ENCODE measurements around the gene ARV1.
"Not testable (repeated sequence)": the region's sequence is repeated elsewhere in the genome, so short reads cannot be mapped to it uniquely, and the experiment has no call there.

The ARV1 gene

GRCh38 chr1:231007535-231007934, 28.6 kb downstream of the ARV1 start:
- not testable (repeated sequence) for ATAC-seq (replicated peaks; ENCODE audit: extremely low read depth, poor library complexity, severe bottlenecking); H3K27me3 Mint-ChIP-seq; H3K27ac Mint-ChIP-seq (ENCODE audit: low read depth); H3K4me1 Mint-ChIP-seq; H3K36me3 Mint-ChIP-seq (ENCODE audit: insufficient read depth); H3K4me3 Mint-ChIP-seq; DNase-seq (ENCODE audit: low spot score in 2 of 2)
- peaks cover 23% of the 10 kb centered on the region for H3K9me3 Mint-ChIP-seq

DNA sequence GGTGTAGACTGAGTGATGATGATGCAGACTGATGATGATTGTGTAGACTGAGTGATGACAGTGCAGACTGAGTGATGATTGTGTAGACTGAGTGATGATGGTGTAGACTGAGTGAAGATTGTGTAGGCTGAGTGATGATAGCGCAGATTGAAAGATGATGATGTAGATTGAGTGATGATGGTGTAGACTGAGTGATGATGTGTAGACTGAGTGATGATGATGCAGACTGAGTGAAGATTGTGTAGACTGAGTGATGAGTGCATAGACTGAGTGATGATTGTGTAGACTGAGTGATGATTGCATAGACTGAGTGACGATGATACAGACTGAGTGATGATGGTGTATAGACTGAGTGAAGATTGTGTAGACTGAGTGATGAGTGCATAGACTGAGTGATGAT, 32.5 kb downstream of the ARV1 start:
- no peaks in the 10 kb centered on the region for H3K27me3 Mint-ChIP-seq
- no peak for ATAC-seq (replicated peaks; ENCODE audit: extremely low read depth, poor library complexity, severe bottlenecking)
- no peak overlapping the region for H3K4me3 Mint-ChIP-seq
- H3K9me3 Mint-ChIP-seq, result no peaks in the 10 kb centered on the region
- H3K27ac Mint-ChIP-seq (ENCODE audit: low read depth), result no peak overlapping the region
- no peaks in the 10 kb centered on the region for H3K4me1 Mint-ChIP-seq
- no peaks in the 10 kb centered on the region for H3K36me3 Mint-ChIP-seq (ENCODE audit: insufficient read depth)
- no peak for DNase-seq (ENCODE audit: low spot score in 2 of 2)

GRCh38 chr1:231011963-231012362, 33.1 kb downstream of the ARV1 start:
- Mint-ChIP-seq H3K9me3 (no peaks in the 10 kb centered on the region), H3K36me3 (ENCODE audit: insufficient read depth) (no peaks in the 10 kb centered on the region), H3K27me3 (no peaks in the 10 kb centered on the region), H3K27ac (ENCODE audit: low read depth) (no peak overlapping the region), H3K4me3 (no peak overlapping the region), H3K4me1 (no peaks in the 10 kb centered on the region)
- ATAC-seq (replicated peaks; ENCODE audit: extremely low read depth, poor library complexity, severe bottlenecking) (no peak), DNase-seq (ENCODE audit: low spot score in 2 of 2) (no peak)

GRCh38 chr1:231013391-231014015, 34.6 kb downstream of the ARV1 start:
- no peaks in the 10 kb centered on the region for H3K27me3 Mint-ChIP-seq
- H3K9me3 Mint-ChIP-seq, result no peaks in the 10 kb centered on the region
- no peak for ATAC-seq (replicated peaks; ENCODE audit: extremely low read depth, poor library complexity, severe bottlenecking)
- H3K27ac Mint-ChIP-seq (ENCODE audit: low read depth), result no peak overlapping the region
- no peak for DNase-seq (ENCODE audit: low spot score in 2 of 2)
- no peaks in the 10 kb centered on the region for H3K36me3 Mint-ChIP-seq (ENCODE audit: insufficient read depth)
- H3K4me3 Mint-ChIP-seq, result no peak overlapping the region
- H3K4me1 Mint-ChIP-seq, result no peaks in the 10 kb centered on the region

- Mint-ChIP-seq H3K4me1 (no peaks in the 10 kb centered on the region), H3K27ac (ENCODE audit: low read depth) (no peak overlapping the region), H3K27me3 (no peaks in the 10 kb centered on the region), H3K9me3 (no peaks in the 10 kb centered on the region), H3K4me3 (no peak overlapping the region), H3K36me3 (ENCODE audit: insufficient read depth) (no peaks in the 10 kb centered on the region)
- ATAC-seq (replicated peaks; ENCODE audit: extremely low read depth, poor library complexity, severe bottlenecking), result no peak
- DNase-seq (ENCODE audit: low spot score in 2 of 2), result no peak
Measured at GRCh38 chr1:231016234-231016633, 37.3 kb downstream of the ARV1 start.

DNA sequence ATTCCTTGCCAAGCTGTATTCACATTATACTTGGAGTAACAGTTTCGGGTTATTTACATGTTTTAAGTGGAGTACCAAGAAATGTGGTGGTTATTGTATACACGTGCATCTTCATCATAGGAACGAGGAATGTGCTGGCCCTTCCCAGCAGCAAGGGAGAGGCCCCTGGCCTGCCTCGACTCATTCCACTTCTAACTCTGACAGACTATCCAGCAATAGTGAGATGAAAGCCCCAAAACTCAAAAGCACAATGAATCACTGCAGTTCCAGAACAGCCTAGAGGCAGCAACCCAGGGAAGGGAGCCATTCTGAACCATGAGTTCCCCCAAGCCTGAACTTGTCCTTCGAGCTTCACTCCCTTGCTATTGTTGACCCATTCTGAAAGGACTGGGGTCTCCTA, 38.1 kb downstream of the ARV1 start:
- Mint-ChIP-seq H3K4me3 (no peak overlapping the region), H3K36me3 (ENCODE audit: insufficient read depth) (no peaks in the 10 kb centered on the region), H3K27ac (ENCODE audit: low read depth) (no peak overlapping the region), H3K9me3 (no peaks in the 10 kb centered on the region), H3K27me3 (no peaks in the 10 kb centered on the region), H3K4me1 (no peaks in the 10 kb centered on the region)
- DNase-seq (ENCODE audit: low spot score in 2 of 2), result no peak
- ATAC-seq (replicated peaks; ENCODE audit: extremely low read depth, poor library complexity, severe bottlenecking), result no peak

GRCh38 chr1:231019711-231020110, 40.8 kb downstream of the ARV1 start:
- Mint-ChIP-seq H3K4me3 (no peak overlapping the region), H3K27ac (ENCODE audit: low read depth) (no peak overlapping the region), H3K27me3 (no peaks in the 10 kb centered on the region), H3K36me3 (ENCODE audit: insufficient read depth) (no peaks in the 10 kb centered on the region), H3K4me1 (no peaks in the 10 kb centered on the region), H3K9me3 (no peaks in the 10 kb centered on the region)
- DNase-seq (ENCODE audit: low spot score in 2 of 2), result no peak
- ATAC-seq (replicated peaks; ENCODE audit: extremely low read depth, poor library complexity, severe bottlenecking), result no peak

DNA sequence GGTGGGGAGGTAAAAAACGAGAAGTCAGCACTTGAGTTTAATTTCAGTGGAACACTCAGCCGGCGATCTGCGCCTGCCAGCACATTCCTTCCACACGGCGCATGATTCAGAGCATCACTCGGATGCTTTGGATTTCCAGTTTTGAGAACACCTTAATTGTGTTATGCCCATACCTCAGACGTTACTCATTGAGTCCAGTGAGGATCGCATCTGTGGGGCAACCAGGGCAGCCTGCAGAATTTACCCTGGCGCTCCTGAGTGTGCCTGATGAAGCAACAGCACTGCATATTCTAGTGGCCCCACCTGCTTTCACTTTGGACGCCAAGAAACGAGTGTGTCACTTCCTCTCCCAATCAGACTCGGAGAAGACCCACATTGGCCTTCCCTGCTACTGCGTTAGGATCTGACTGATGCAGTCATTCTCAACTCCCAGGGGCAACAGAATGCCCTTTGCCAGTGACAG, 41.3 kb downstream of the ARV1 start:
- DNase-seq (ENCODE audit: low spot score in 2 of 2) (no peak), ATAC-seq (replicated peaks; ENCODE audit: extremely low read depth, poor library complexity, severe bottlenecking) (no peak)
- Mint-ChIP-seq H3K27me3 (no peaks in the 10 kb centered on the region), H3K27ac (ENCODE audit: low read depth) (no peak overlapping the region), H3K9me3 (no peaks in the 10 kb centered on the region), H3K4me1 (no peaks in the 10 kb centered on the region), H3K4me3 (no peak overlapping the region), H3K36me3 (ENCODE audit: insufficient read depth) (no peaks in the 10 kb centered on the region)

- H3K4me1 Mint-ChIP-seq, result no peaks in the 10 kb centered on the region
- H3K4me3 Mint-ChIP-seq, result no peak overlapping the region
- ATAC-seq (replicated peaks; ENCODE audit: extremely low read depth, poor library complexity, severe bottlenecking), result no peak
Measured at GRCh38 chr1:231020816-231021215, 41.9 kb downstream of the ARV1 start.

GRCh38 chr1:231021540-231022031, 42.7 kb downstream of the ARV1 start:
- H3K27me3 Mint-ChIP-seq, result no peaks in the 10 kb centered on the region
- no peaks in the 10 kb centered on the region for H3K9me3 Mint-ChIP-seq
- H3K36me3 Mint-ChIP-seq (ENCODE audit: insufficient read depth), result peaks cover 2% of the 10 kb centered on the region
- DNase-seq (ENCODE audit: low spot score in 2 of 2), result no peak
- H3K4me1 Mint-ChIP-seq, result no peaks in the 10 kb centered on the region
- no peak overlapping the region for H3K4me3 Mint-ChIP-seq
- ATAC-seq (replicated peaks; ENCODE audit: extremely low read depth, poor library complexity, severe bottlenecking), result no peak
- H3K27ac Mint-ChIP-seq (ENCODE audit: low read depth), result no peak overlapping the region

More at GRCh38 chr1:231020816-231021215, 41.9 kb downstream of the ARV1 start:
- Mint-ChIP-seq H3K36me3 (ENCODE audit: insufficient read depth) (peaks cover 2% of the 10 kb centered on the region), H3K9me3 (no peaks in the 10 kb centered on the region), H3K27ac (ENCODE audit: low read depth) (no peak overlapping the region), H3K27me3 (no peaks in the 10 kb centered on the region)
- no peak for DNase-seq (ENCODE audit: low spot score in 2 of 2)

DNA sequence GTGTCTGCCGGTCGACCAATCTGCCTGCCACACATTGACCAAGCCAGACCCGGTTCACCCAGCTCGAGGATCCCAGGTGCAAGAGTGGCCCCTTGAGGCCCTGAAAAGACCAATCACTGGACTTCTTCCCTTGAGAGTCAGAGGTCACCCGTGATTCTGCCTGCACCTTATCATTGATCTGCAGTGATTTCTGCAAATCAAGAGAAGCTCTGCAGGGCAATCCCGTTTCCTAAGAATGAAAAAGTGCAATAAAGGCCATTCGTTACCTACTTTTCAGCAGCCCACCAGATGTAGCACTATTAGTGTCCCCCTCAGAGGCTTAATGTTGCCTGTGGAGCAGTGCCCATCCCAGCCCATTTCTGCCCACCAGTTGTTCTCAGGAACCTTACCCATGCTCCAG, 43.6 kb downstream of the ARV1 start:
- not testable (repeated sequence) for H3K4me1 Mint-ChIP-seq; H3K4me3 Mint-ChIP-seq; ATAC-seq (replicated peaks; ENCODE audit: extremely low read depth, poor library complexity, severe bottlenecking); H3K27me3 Mint-ChIP-seq; H3K27ac Mint-ChIP-seq (ENCODE audit: low read depth); H3K36me3 Mint-ChIP-seq (ENCODE audit: insufficient read depth); H3K9me3 Mint-ChIP-seq; DNase-seq (ENCODE audit: low spot score in 2 of 2)

DNA sequence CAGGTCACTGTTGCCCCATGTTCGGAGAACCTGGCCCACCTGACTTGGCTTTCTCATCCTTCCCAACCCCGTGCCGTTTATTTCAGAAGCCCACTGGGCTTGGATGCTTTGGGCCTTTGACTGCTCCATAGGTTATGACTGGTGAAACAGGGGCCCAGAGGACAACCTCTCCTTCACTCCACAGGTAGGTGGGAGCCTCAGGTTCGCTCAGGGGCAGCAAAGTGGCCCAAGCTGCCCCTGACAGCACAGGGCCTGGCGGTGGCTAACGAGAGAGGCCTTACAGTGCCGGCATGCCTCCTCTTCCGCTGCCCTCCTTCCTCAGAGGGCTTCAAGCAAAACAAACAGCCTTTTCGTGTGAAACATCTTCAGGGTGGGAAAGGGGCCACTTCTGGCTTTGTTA, 44.3 kb downstream of the ARV1 start:
- ATAC-seq (replicated peaks; ENCODE audit: extremely low read depth, poor library complexity, severe bottlenecking), result no peak
- Mint-ChIP-seq H3K36me3 (ENCODE audit: insufficient read depth) (peaks cover 2% of the 10 kb centered on the region), H3K4me1 (no peaks in the 10 kb centered on the region), H3K27ac (ENCODE audit: low read depth) (no peak overlapping the region), H3K27me3 (no peaks in the 10 kb centered on the region), H3K4me3 (no peak overlapping the region), H3K9me3 (no peaks in the 10 kb centered on the region)
- no peak for DNase-seq (ENCODE audit: low spot score in 2 of 2)

- Mint-ChIP-seq H3K9me3 (no peaks in the 10 kb centered on the region), H3K27me3 (no peaks in the 10 kb centered on the region), H3K4me1 (peaks cover 4% of the 10 kb centered on the region), H3K27ac (ENCODE audit: low read depth) (no peak overlapping the region), H3K36me3 (ENCODE audit: insufficient read depth) (peaks cover 2% of the 10 kb centered on the region), H3K4me3 (no peak overlapping the region)
- ATAC-seq (replicated peaks; ENCODE audit: extremely low read depth, poor library complexity, severe bottlenecking), result no peak
- no peak for DNase-seq (ENCODE audit: low spot score in 2 of 2)
Measured at GRCh38 chr1:231026576-231026975, 47.7 kb downstream of the ARV1 start.
